HEK293 (cell line): ENCODE results near the gene XIAP.

Experiments
- CTCF ChIA-PET: fragments of 350-600 bp; formaldehyde crosslinking; extraction: SDS; loops from one replicate; lab custom pipeline; 2021; ENCODE audit warnings: antibody characterized with exemption; lab: Yijun Ruan, JAX
- POLR2A ChIA-PET: fragments of 300-600 bp; formaldehyde crosslinking; extraction: SDS; loops from one replicate; lab custom pipeline; 2020; ENCODE audit warnings: antibody characterized with exemption, inconsistent platforms; lab: Yijun Ruan, JAX
- H3K27ac ChIP-seq: fragments of 200-500 bp; sonication (Bioruptor generic); 2 replicates; pipeline ENCODE4 v1.5.1; 2014; ENCODE audit warnings: low read depth, low read length, control low read depth, inconsistent platforms; ENCODE audit errors: extremely low read depth
- H3K36me3 ChIP-seq, 2 experiments: fragments of 200-500 bp in 1 of 2; sonication (Bioruptor generic) in 1 of 2; 1 replicate in 1 of 2; 2 replicates in 1 of 2; pipeline ENCODE4 v1.5.1; 2014 to 2017; ENCODE audit warnings: inconsistent platforms in 2 of 2, low read length in 2 of 2; ENCODE audit not compliant: control insufficient read depth in 2 of 2, insufficient read depth in 1 of 2
- H3K4me1 ChIP-seq: fragments of 200-500 bp; sonication (Bioruptor generic); 2 replicates; pipeline ENCODE4 v1.5.1; 2014; ENCODE audit warnings: mild to moderate bottlenecking, low read length, inconsistent platforms; ENCODE audit not compliant: control insufficient read depth, insufficient read depth
- H3K4me3 ChIP-seq: 2 replicates; pipeline ENCODE4 v1.5.1; 2011; ENCODE audit warnings: low read depth, mild to moderate bottlenecking, control low read depth, low read length, moderate library complexity
- H3K9me3 ChIP-seq: fragments of 200-500 bp; sonication (Bioruptor generic); 2 replicates; pipeline ENCODE4 v1.5.1; 2014; ENCODE audit warnings: low read depth, low read length, inconsistent platforms; ENCODE audit not compliant: control insufficient read depth, insufficient read depth
- FEZF1 ChIP-seq: fragments of 450-650 bp; formaldehyde crosslinking; IDR thresholded peaks from 2 replicates; pipeline ENCODE4 v1.5.1; 2016; ENCODE audit warnings: missing biosample characterization, missing genetic modification characterization
- IKZF3 ChIP-seq: fragments of 450-650 bp; IDR thresholded peaks from 2 replicates; pipeline ENCODE4 v1.5.0; 2018; ENCODE audit warnings: missing biosample characterization, mild to moderate bottlenecking, missing genetic modification characterization, moderate library complexity
- KLF1 ChIP-seq: fragments of 450-650 bp; formaldehyde crosslinking; IDR thresholded peaks from 2 replicates; pipeline ENCODE4 v1.5.1; 2016; ENCODE audit warnings: missing biosample characterization, missing genetic modification characterization
- KLF10 ChIP-seq: fragments of 450-650 bp; IDR thresholded peaks from 2 replicates; pipeline ENCODE4 v1.5.1; 2018; ENCODE audit warnings: missing biosample characterization, mild to moderate bottlenecking, missing genetic modification characterization
- OSR2 ChIP-seq: fragments of 450-650 bp; formaldehyde crosslinking; IDR thresholded peaks from 2 replicates; pipeline ENCODE4 v1.5.1; 2016; ENCODE audit warnings: missing biosample characterization, missing genetic modification characterization
- RBAK ChIP-seq: fragments of 450-650 bp; formaldehyde crosslinking; IDR thresholded peaks from 2 replicates; pipeline ENCODE4 v1.5.1; 2016; ENCODE audit warnings: missing biosample characterization, missing genetic modification characterization
- REPIN1 ChIP-seq: fragments of 450-650 bp; formaldehyde crosslinking; IDR thresholded peaks from 2 replicates; pipeline ENCODE4 v1.5.1; 2017; ENCODE audit warnings: missing biosample characterization, missing genetic modification characterization, low read depth
- ZFP3 ChIP-seq: fragments of 450-650 bp; formaldehyde crosslinking; IDR thresholded peaks from 2 replicates; pipeline ENCODE4 v1.5.1; 2016; ENCODE audit warnings: low read depth, missing biosample characterization, missing genetic modification characterization
- ZNF16 ChIP-seq: fragments of 450-650 bp; formaldehyde crosslinking; IDR thresholded peaks from 2 replicates; pipeline ENCODE4 v1.5.1; 2016; ENCODE audit warnings: low read depth, missing biosample characterization, missing genetic modification characterization
- ZNF501 ChIP-seq: fragments of 450-650 bp; formaldehyde crosslinking; IDR thresholded peaks from 2 replicates; pipeline ENCODE4 v1.5.1; 2016; ENCODE audit warnings: missing biosample characterization, missing genetic modification characterization
- ZNF677 ChIP-seq: fragments of 450-650 bp; IDR thresholded peaks from 2 replicates; pipeline ENCODE4 v1.5.0; 2018; ENCODE audit warnings: missing biosample characterization, mild to moderate bottlenecking, missing genetic modification characterization, moderate library complexity
- ZNF777 ChIP-seq: fragments of 450-650 bp; formaldehyde crosslinking; IDR thresholded peaks from 2 replicates; pipeline ENCODE4 v1.5.1; 2017; ENCODE audit warnings: missing biosample characterization, missing genetic modification characterization, borderline replicate concordance
- ZNF843 ChIP-seq: fragments of 450-650 bp; formaldehyde crosslinking; IDR thresholded peaks from 2 replicates; pipeline ENCODE4 v1.5.1; 2016; ENCODE audit warnings: missing biosample characterization, missing genetic modification characterization
- TF ChIP-seq, protein P1 (sequence below): fragments of 450-650 bp; formaldehyde crosslinking; IDR thresholded peaks from 2 replicates; pipeline ENCODE4 v1.5.1; 2016; ENCODE audit warnings: missing biosample characterization, missing genetic modification characterization, borderline replicate concordance
- TF ChIP-seq, protein P2 (sequence below): fragments of 450-650 bp; formaldehyde crosslinking; IDR thresholded peaks from 2 replicates; pipeline ENCODE4 v1.5.1; 2016; ENCODE audit warnings: missing biosample characterization, missing genetic modification characterization
- TF ChIP-seq, protein P3 (sequence below): fragments of 450-650 bp; formaldehyde crosslinking; IDR thresholded peaks from 2 replicates; pipeline ENCODE4 v1.5.1; 2016; ENCODE audit warnings: missing biosample characterization, missing genetic modification characterization
- TF ChIP-seq, protein P4 (sequence below): fragments of 450-650 bp; formaldehyde crosslinking; IDR thresholded peaks from 2 replicates; pipeline ENCODE4 v1.5.1; 2017; ENCODE audit warnings: missing biosample characterization, missing genetic modification characterization
- TF ChIP-seq, protein P5 (sequence below): fragments of 450-650 bp; formaldehyde crosslinking; IDR thresholded peaks from 2 replicates; pipeline ENCODE4 v1.5.1; 2016; ENCODE audit warnings: missing biosample characterization, missing genetic modification characterization
- TF ChIP-seq, protein P6 (sequence below): fragments of 450-650 bp; formaldehyde crosslinking; IDR thresholded peaks from 2 replicates; pipeline ENCODE4 v1.5.1; 2016; ENCODE audit warnings: missing biosample characterization, missing genetic modification characterization

The XIAP gene

DNA sequence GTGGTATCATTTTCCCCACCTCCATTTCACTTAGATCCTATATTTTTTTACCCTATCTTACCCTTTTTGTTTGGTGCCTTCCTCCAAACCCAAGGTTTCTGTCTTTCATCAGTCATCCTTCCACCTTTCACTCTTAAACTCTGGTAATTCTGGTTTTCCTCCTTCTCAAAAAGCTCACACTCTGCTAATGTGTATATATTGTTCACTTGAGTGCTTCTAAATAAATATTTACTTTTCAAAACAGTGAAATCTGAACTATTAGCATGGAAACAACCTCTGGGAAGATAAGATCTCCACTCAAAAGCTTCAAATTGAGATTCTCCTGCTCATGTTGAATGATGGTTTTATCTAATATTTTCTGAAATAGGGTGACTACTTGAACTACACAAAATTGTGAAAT, 21.5 kb downstream of the XIAP start (continued):
- TF ChIP-seq, protein P1, sequence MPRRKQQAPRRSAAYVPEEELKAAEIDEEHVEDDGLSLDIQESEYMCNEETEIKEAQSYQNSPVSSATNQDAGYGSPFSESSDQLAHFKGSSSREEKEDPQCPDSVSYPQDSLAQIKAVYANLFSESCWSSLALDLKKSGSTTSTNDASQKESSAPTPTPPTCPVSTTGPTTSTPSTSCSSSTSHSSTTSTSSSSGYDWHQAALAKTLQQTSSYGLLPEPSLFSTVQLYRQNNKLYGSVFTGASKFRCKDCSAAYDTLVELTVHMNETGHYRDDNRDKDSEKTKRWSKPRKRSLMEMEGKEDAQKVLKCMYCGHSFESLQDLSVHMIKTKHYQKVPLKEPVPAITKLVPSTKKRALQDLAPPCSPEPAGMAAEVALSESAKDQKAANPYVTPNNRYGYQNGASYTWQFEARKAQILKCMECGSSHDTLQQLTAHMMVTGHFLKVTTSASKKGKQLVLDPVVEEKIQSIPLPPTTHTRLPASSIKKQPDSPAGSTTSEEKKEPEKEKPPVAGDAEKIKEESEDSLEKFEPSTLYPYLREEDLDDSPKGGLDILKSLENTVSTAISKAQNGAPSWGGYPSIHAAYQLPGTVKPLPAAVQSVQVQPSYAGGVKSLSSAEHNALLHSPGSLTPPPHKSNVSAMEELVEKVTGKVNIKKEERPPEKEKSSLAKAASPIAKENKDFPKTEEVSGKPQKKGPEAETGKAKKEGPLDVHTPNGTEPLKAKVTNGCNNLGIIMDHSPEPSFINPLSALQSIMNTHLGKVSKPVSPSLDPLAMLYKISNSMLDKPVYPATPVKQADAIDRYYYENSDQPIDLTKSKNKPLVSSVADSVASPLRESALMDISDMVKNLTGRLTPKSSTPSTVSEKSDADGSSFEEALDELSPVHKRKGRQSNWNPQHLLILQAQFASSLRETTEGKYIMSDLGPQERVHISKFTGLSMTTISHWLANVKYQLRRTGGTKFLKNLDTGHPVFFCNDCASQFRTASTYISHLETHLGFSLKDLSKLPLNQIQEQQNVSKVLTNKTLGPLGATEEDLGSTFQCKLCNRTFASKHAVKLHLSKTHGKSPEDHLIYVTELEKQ (tag by site-specific recombination): no peak
- TF ChIP-seq, protein P2, sequence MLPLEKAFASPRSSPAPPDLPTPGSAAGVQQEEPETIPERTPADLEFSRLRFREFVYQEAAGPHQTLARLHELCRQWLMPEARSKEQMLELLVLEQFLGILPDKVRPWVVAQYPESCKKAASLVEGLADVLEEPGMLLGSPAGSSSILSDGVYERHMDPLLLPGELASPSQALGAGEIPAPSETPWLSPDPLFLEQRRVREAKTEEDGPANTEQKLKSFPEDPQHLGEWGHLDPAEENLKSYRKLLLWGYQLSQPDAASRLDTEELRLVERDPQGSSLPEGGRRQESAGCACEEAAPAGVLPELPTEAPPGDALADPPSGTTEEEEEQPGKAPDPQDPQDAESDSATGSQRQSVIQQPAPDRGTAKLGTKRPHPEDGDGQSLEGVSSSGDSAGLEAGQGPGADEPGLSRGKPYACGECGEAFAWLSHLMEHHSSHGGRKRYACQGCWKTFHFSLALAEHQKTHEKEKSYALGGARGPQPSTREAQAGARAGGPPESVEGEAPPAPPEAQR: no peak
- TF ChIP-seq ZNF677 (tag by site-specific recombination) (no peak), ZFP3 (tag by site-specific recombination) (no peak), RBAK (tag by site-specific recombination) (no peak), KLF10 (tag by site-specific recombination) (no peak), OSR2 (tag by site-specific recombination) (0 out of 2 replicates have a peak, but pooled peaks have one; percentile 6), ZNF777 (no peak)
- TF ChIP-seq, protein P3, sequence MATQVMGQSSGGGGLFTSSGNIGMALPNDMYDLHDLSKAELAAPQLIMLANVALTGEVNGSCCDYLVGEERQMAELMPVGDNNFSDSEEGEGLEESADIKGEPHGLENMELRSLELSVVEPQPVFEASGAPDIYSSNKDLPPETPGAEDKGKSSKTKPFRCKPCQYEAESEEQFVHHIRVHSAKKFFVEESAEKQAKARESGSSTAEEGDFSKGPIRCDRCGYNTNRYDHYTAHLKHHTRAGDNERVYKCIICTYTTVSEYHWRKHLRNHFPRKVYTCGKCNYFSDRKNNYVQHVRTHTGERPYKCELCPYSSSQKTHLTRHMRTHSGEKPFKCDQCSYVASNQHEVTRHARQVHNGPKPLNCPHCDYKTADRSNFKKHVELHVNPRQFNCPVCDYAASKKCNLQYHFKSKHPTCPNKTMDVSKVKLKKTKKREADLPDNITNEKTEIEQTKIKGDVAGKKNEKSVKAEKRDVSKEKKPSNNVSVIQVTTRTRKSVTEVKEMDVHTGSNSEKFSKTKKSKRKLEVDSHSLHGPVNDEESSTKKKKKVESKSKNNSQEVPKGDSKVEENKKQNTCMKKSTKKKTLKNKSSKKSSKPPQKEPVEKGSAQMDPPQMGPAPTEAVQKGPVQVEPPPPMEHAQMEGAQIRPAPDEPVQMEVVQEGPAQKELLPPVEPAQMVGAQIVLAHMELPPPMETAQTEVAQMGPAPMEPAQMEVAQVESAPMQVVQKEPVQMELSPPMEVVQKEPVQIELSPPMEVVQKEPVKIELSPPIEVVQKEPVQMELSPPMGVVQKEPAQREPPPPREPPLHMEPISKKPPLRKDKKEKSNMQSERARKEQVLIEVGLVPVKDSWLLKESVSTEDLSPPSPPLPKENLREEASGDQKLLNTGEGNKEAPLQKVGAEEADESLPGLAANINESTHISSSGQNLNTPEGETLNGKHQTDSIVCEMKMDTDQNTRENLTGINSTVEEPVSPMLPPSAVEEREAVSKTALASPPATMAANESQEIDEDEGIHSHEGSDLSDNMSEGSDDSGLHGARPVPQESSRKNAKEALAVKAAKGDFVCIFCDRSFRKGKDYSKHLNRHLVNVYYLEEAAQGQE (tag by site-specific recombination): no peak
- TF ChIP-seq, protein P4, sequence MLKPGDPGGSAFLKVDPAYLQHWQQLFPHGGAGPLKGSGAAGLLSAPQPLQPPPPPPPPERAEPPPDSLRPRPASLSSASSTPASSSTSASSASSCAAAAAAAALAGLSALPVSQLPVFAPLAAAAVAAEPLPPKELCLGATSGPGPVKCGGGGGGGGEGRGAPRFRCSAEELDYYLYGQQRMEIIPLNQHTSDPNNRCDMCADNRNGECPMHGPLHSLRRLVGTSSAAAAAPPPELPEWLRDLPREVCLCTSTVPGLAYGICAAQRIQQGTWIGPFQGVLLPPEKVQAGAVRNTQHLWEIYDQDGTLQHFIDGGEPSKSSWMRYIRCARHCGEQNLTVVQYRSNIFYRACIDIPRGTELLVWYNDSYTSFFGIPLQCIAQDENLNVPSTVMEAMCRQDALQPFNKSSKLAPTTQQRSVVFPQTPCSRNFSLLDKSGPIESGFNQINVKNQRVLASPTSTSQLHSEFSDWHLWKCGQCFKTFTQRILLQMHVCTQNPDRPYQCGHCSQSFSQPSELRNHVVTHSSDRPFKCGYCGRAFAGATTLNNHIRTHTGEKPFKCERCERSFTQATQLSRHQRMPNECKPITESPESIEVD (tag by site-specific recombination): peak; percentile 88

DNA sequence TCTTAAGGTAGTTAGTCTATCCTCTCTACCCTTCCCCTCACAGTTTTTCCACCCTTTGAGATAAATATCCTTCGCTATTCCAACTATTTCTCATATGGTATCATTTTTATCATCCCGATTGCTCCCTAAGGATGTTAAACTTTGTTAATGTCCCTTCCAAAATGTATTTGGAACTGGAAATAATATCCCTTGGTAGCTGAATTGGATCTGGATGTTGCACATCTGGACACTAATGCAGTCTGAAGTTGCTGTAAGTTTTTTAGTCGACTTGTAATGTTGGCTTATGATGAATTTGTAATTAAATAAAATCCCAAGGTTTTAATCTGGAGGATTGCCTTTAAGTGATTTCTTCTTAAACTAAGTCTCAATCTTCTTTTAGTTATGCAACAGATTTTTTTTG, 22.5 kb downstream of the XIAP start:
- Histone ChIP-seq H3K27ac (no peak overlapping the region), H3K4me1 (peaks cover 5% of the 10 kb centered on the region; the same call in 1 of the 2 replicates), H3K9me3 (no peaks in the 10 kb centered on the region), H3K4me3 (no peak overlapping the region), H3K36me3 (peaks cover 4 to 11% of the 10 kb centered on the region in 2 experiments; a peak in 2 of 3 replicates)
- TF ChIP-seq ZNF843 (tag by site-specific recombination) (no peak), IKZF3 (tag by site-specific recombination) (no peak), FEZF1 (tag by site-specific recombination) (no peak), ZNF16 (tag by site-specific recombination) (no peak), REPIN1 (tag by site-specific recombination) (no peak), KLF1 (tag by site-specific recombination) (no peak), ZNF501 (tag by site-specific recombination) (no peak)
- TF ChIP-seq, protein P5, sequence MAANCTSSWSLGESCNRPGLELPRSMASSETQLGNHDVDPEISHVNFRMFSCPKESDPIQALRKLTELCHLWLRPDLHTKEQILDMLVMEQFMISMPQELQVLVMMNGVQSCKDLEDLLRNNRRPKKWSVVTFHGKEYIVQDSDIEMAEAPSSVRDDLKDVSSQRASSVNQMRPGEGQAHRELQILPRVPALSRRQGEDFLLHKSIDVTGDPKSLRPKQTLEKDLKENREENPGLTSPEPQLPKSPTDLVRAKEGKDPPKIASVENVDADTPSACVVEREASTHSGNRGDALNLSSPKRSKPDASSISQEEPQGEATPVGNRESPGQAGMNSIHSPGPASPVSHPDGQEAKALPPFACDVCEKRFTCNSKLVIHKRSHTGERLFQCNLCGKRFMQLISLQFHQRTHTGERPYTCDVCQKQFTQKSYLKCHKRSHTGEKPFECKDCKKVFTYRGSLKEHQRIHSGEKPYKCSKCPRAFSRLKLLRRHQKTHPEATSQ: no peak
- TF ChIP-seq, protein P6, sequence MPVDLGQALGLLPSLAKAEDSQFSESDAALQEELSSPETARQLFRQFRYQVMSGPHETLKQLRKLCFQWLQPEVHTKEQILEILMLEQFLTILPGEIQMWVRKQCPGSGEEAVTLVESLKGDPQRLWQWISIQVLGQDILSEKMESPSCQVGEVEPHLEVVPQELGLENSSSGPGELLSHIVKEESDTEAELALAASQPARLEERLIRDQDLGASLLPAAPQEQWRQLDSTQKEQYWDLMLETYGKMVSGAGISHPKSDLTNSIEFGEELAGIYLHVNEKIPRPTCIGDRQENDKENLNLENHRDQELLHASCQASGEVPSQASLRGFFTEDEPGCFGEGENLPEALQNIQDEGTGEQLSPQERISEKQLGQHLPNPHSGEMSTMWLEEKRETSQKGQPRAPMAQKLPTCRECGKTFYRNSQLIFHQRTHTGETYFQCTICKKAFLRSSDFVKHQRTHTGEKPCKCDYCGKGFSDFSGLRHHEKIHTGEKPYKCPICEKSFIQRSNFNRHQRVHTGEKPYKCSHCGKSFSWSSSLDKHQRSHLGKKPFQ (tag by site-specific recombination): no peak
- POLR2A ChIA-PET: no interaction called here
- CTCF ChIA-PET: interaction anchor here (1.6 kb wide), 1 partner anchor 49 kb away, joined by 4 read pairs; no protein-coding TSS in a partner anchor
